ENCODE data around the gene CDT1. TPM values are rescaled to one million over a fixed set of nuclear protein-coding genes. Genes with fewer than 3 reads are reported as not detected.
A peak's percentile ranks its signal among the peaks of the same experiment; 100 is the strongest.

The CDT1 gene
- total RNA-seq, 1 experiment from 2014 or later: 36.6 TPM

DNA sequence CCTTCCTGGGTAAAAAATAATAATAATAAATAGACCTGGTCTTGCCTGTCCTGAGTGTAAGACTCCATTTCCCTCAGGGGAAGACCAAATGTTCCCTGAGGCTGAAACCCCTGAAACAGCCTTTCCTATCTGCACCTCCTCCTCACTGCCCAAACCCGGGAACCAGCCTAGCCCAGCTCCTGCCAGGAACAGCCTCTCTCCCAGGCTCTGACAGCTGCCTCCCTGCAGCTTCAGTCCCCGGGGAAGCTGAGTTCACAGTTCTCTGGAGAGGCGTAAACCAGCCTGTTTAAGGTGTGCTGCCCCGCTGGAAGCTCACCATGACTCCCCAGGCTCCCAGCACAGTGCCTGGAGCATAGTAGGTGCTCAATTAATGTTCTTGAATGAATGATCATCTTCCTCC is 7.3 kb upstream of the CDT1 start:
- DNase-seq (ENCODE audit: low spot score): no peak
- in situ Hi-C loops (cut with HindIII; ENCODE audit: low sequenced_read_pairs): no loop called here

DNA sequence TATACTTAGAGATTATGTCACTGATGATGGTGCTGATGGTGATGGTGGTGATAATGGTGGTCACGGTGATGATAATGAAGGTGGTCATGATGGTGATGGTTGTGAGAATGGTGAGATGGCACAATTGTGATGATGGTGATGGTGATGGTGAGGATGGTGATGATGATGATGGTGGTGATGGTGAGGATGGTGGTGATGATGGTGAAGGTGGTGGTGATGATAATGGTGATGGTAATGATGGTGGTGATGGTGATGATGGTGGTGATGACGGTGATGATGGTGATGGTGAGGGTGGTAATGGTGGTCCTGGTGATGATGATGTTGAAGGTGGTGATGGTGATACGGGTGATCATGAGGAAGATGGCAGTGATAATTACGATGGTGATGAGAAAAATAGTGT is 5.5 kb upstream of the CDT1 start:
- no peak for DNase-seq (ENCODE audit: low spot score)

GRCh38 chr16:88798772-88799455 is 4.7 kb upstream of the CDT1 start:
- no peak for DNase-seq (ENCODE audit: low spot score)
- in situ Hi-C loops (cut with HindIII; ENCODE audit: low sequenced_read_pairs): no loop called here

More for the DNA sequence above, 5.5 kb upstream of the CDT1 start:
- in situ Hi-C loops (cut with HindIII; ENCODE audit: low sequenced_read_pairs): no loop called here

DNA sequence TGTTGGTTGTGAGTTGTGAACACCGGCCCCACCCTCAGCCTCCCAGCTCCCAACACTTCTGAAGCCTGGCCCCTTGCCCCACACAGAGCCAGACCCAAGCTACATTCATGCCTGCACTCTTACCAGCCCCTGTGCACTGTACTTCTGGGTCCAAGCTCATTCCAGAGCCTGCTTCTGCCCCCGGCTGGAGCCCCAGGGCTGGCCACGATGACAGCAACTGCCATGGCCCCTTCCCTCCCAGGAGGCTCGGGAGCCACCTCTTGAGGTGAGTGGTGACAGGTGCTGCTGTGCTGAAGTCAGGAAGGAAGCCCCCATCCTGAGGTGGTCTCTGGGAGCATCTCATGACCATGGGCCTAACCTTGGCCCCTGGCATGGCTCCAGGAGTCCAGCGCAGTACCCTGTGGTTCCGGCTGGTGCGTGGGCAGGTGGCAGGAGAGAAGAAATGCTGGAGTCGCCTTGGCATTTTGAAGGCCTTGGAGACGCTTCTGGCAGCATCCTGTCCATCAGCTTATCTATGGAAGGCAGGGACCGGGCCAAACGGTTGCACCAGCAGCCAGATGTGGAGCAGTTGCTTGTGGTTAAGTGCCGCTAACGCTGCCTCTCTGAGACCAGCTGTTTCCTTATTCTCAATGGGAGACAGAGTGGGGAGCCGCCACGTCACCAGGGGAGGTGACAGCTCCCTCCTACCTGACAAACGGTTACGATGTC is 3.9 kb upstream of the CDT1 start:
- in situ Hi-C loops (cut with HindIII; ENCODE audit: low sequenced_read_pairs): no loop called here
- no peak for DNase-seq (ENCODE audit: low spot score)

DNA sequence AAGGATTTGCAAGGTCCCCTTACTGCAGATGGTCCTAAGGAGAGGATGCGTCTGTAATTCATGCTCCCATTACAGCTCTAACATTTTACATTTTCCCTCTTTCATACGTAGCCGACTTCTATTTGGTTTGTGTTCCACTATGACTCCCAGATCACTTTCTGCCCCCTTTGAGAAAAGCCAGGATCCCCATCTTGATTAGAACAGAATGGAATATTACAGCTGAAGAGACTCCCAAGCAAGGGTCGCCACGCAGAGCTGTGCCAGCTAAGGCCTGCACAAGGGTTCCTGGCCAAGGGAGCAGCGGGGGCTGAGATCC is 3.4 kb upstream of the CDT1 start:
- DNase-seq (ENCODE audit: low spot score): no peak
- in situ Hi-C loops (cut with HindIII; ENCODE audit: low sequenced_read_pairs): no loop called here

GRCh38 chr16:88804173-88804551 is 573 bp downstream of the CDT1 start:
- in situ Hi-C loops (cut with HindIII; ENCODE audit: low sequenced_read_pairs): no loop called here
- no peak for DNase-seq (ENCODE audit: low spot score)

- no peak for DNase-seq (ENCODE audit: low spot score)
- in situ Hi-C loops (cut with HindIII; ENCODE audit: low sequenced_read_pairs): no loop called here
Observed at GRCh38 chr16:88804552-88805339, 1.2 kb downstream of the CDT1 start.

DNA sequence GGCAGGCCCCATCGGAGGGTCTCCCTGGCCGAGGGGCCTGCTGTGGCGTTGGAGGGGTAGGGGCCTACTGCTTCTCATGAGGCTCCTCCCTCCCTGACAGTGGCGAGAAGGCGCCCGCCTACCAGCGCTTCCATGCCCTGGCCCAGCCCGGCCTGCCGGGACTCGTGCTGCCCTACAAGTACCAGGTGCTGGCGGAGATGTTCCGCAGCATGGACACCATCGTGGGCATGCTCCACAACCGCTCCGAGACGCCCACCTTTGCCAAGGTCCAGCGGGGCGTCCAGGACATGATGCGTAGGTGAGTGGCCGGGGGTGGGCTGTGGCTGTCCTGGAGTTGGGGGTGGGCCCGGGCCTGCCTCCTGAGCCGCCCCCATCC is 1.7 kb downstream of the CDT1 start:
- DNase-seq (ENCODE audit: low spot score): no peak
- in situ Hi-C loops (cut with HindIII; ENCODE audit: low sequenced_read_pairs): no loop called here

DNA sequence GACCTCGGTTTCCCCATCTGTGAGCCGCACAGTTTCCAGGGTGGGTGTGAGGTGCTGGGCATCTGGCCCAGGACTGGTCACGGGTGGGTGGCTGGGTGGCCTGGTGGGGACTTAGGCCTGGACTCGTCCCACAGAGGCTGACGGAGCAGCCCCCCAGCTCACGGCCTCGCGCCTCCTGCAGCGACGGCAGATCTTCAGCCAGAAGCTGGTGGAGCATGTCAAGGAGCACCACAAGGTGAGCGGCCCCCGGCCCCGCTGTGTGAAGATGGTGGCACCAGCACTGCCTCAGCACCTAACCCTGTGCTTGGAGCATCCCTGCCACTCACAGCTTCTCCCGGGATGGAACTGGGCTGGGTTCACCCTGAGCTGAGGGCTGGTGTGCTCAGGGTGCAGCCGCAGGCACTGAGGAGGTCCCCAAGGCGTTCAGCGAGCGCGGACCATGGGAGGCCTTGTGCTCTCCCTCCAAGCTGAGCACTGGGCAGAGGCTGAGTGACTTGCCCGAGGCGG is 2.4 kb downstream of the CDT1 start:
- DNase-seq (ENCODE audit: low spot score): no peak

DNA sequence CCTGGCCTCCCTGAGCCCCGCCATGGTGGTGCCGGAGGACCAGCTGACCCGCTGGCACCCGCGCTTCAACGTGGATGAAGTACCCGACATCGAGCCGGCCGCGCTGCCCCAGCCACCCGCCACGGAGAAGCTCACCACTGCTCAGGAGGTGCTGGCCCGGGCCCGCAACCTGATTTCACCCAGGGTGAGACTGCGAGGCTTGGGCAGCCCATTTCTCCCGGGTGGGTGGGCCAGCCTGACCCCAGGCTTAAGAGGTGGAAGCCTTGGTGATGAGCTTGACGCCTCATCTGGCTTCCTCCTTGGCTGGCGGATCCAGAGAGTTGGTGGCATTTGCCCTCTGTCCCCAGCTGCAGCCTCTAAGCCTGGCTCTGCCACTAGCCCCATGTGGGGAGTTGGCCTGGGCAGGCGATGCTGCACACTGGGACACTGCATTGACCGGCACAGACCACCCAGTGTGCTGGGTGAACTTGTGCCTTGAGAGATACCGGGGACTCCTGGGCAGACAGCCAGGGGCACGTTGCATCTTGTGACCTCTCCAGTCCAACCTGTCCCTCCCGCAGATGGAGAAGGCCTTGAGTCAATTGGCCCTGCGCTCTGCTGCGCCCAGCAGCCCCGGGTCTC is 3.0 kb downstream of the CDT1 start:
- in situ Hi-C loops (cut with HindIII; ENCODE audit: low sequenced_read_pairs): no loop called here
- no peak for DNase-seq (ENCODE audit: low spot score)

More for the DNA sequence above, 2.4 kb downstream of the CDT1 start:
- in situ Hi-C loops (cut with HindIII; ENCODE audit: low sequenced_read_pairs): no loop called here

- DNase-seq (ENCODE audit: low spot score): no peak
- in situ Hi-C loops (cut with HindIII; ENCODE audit: low sequenced_read_pairs): no loop called here
Observed at GRCh38 chr16:88807142-88807625, 3.6 kb downstream of the CDT1 start.

DNA sequence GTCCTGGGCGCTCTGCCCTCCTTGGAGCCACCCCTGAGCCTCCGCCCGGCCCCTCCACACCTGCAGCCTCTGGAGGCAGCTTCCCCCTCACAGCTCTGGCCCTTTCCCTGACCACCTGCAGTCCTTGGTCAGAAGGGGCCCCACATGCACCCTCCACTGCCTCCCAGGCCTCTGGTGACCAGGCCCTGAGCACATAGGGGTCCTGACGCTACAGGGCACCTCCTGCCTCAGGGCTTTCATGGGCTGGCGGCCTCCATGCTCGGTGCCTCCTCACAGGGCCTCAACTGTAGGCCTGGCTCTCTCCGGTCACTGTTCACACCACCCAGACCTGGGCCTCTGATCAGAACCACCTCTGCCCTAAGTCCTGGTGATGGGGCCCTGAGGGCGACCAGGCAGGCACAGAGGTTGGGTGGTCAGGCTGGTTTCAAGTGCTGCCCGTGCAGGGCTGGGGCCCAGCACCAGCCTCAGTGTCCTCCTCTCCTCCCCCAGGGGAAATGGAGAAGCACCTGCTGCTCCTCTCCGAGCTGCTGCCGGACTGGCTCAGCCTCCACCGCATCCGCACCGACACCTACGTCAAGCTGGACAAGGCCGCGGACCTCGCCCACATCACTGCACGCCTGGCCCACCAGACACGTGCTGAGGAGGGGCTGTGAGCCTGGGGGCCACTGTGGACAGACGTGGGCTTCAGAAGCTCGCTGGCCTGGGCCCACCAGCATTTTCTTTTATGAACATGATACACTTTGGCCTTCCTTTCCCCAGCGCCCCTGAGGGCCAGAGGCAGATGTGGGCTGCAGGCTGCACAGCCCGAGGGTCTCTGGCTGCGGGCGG is 4.3 kb downstream of the CDT1 start:
- in situ Hi-C loops (cut with HindIII; ENCODE audit: low sequenced_read_pairs): no loop called here
- DNase-seq (ENCODE audit: low spot score): no peak

- peak; percentile 45 for DNase-seq (ENCODE audit: low spot score)
- in situ Hi-C loops (cut with HindIII; ENCODE audit: low sequenced_read_pairs): no loop called here
Observed at GRCh38 chr16:88809068-88809675, 5.6 kb downstream of the CDT1 start.

DNA sequence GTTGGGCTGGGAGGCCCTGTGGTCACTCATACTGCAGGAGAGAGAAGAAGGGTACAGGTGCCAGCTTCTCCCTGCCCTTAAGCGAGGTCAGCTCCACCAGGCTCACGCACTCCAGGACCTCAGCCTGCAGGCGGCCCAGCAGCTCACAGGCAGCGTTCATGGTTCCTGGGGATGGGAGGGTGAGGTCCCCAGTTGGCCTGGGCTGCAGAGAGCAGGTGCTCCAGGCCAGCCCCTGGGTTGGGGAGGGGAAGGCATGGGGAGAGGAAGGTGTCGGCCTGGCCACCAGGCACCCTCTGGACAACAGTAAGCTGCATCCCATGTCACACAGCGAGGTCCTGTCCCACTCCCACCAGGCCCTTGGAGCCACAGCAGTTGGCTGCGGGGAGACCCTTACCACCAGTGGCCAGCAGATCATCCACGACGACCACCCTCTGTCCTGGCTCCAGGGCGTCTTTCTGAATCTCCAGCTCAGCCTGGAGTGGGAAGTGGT is 6.1 kb downstream of the CDT1 start:
- in situ Hi-C loops (cut with HindIII; ENCODE audit: low sequenced_read_pairs): no loop called here
- DNase-seq (ENCODE audit: low spot score): no peak

GRCh38 chr16:88810166-88810911 is 6.8 kb downstream of the CDT1 start:
- in situ Hi-C loops (cut with HindIII; ENCODE audit: low sequenced_read_pairs): no loop called here
- no peak for DNase-seq (ENCODE audit: low spot score)

GRCh38 chr16:88810912-88811768 is 7.6 kb downstream of the CDT1 start:
- DNase-seq (ENCODE audit: low spot score): peak; percentile 77
- in situ Hi-C loops (cut with HindIII; ENCODE audit: low sequenced_read_pairs): no loop called here

Data from G401 (cell line).